IMR-90 (cell line): ENCODE measurements around the gene KMT2C. TPM values are rescaled to one million over a fixed set of nuclear protein-coding genes. Genes with fewer than 3 reads are reported as not detected.

Experiments
- ATAC-seq: fragments of 200-7000 bp; cut with Tn5 transposase; 2 replicates; pipeline ENCODE4 v1.9.1; 2020; ENCODE audit warnings: low read depth, mild to moderate bottlenecking, moderate library complexity
- BruUV-seq: library from RNA; stranded (reverse); fragments of 400-500 nt; replicated peaks from 2 replicates; lab custom pipeline; 2021; lab: Mats Ljungman, UMichigan
- CTCF ChIA-PET: fragments of 300-600 bp; formaldehyde crosslinking; extraction: SDS; loops from one replicate; lab custom pipeline; 2021; ENCODE audit warnings: antibody characterized with exemption; lab: Yijun Ruan, JAX
- POLR2A ChIA-PET: fragments of 300-600 bp; sonication (Branson Sonifier 250); formaldehyde crosslinking; loops from one replicate; lab custom pipeline; 2022; ENCODE audit warnings: antibody characterized with exemption; ENCODE audit not compliant: unreplicated experiment; lab: Charles Lee
- DNase-seq: peaks from one replicate; pipeline ENCODE4 v3.0.0; 2013
- H2AFZ ChIP-seq: replicated peaks from 2 replicates; pipeline ENCODE3; 2013; ENCODE audit warnings: low read length, mild to moderate bottlenecking; ENCODE audit not compliant: poor library complexity
- H2AK5ac ChIP-seq: 2 replicates; pipeline ENCODE4 v1.6.1; 2013; ENCODE audit warnings: low read depth, low read length, inconsistent platforms
- H2AK9ac ChIP-seq: replicated peaks from 2 replicates; pipeline ENCODE3; 2013; ENCODE audit warnings: mild to moderate bottlenecking, low read depth, low read length, moderate library complexity; ENCODE audit not compliant: poor library complexity
- H2BK120ac ChIP-seq: 2 replicates; pipeline ENCODE4 v1.6.1; 2013; ENCODE audit warnings: low read depth, low read length, inconsistent platforms
- H2BK15ac ChIP-seq: 3 replicates; pipeline ENCODE4 v1.6.1; 2013; ENCODE audit warnings: low read depth, low read length, inconsistent platforms
- H2BK20ac ChIP-seq: 2 replicates; pipeline ENCODE4 v1.6.1; 2013; ENCODE audit warnings: low read depth, mild to moderate bottlenecking, inconsistent platforms, low read length, moderate library complexity
- H2BK5ac ChIP-seq: 2 replicates; pipeline ENCODE4 v1.6.1; 2013; ENCODE audit warnings: mild to moderate bottlenecking, low read depth, low read length, inconsistent platforms; ENCODE audit not compliant: poor library complexity, severe bottlenecking
- H3K14ac ChIP-seq: replicated peaks from 2 replicates; pipeline ENCODE4 v1.6.1; 2013; ENCODE audit warnings: low read depth, low read length, inconsistent platforms
- H3K18ac ChIP-seq: 2 replicates; pipeline ENCODE4 v1.6.1; 2013; ENCODE audit warnings: low read depth, low read length, control low read depth
- H3K23ac ChIP-seq: 2 replicates; pipeline ENCODE4 v1.6.1; 2013; ENCODE audit warnings: low read depth, low read length, inconsistent platforms
- H3K27ac ChIP-seq: 2 replicates; pipeline ENCODE4 v1.5.1; 2013; ENCODE audit warnings: mild to moderate bottlenecking, control low read depth, low read length; ENCODE audit not compliant: insufficient read depth
- H3K27me3 ChIP-seq: 2 replicates; pipeline ENCODE4 v1.6.1; 2013; ENCODE audit warnings: low read length; ENCODE audit not compliant: control insufficient read depth, insufficient read depth
- H3K36me3 ChIP-seq: 2 replicates; pipeline ENCODE4 v1.6.1; 2013; ENCODE audit warnings: low read length, mixed read lengths; ENCODE audit not compliant: control insufficient read depth, insufficient read depth
- H3K4ac ChIP-seq: 2 replicates; pipeline ENCODE4 v1.6.1; 2013; ENCODE audit warnings: low read depth, low read length, inconsistent platforms
- H3K4me1 ChIP-seq: 2 replicates; pipeline ENCODE4 v1.6.1; 2013; ENCODE audit warnings: low read length, mixed read lengths; ENCODE audit not compliant: control insufficient read depth, insufficient read depth
- H3K4me2 ChIP-seq: 2 replicates; pipeline ENCODE4 v1.6.1; 2013; ENCODE audit warnings: low read depth, mild to moderate bottlenecking, control low read depth, low read length, moderate library complexity
- H3K4me3 ChIP-seq: 2 replicates; pipeline ENCODE4 v1.5.1; 2013; ENCODE audit warnings: low read depth, mild to moderate bottlenecking, control low read depth, low read length, moderate library complexity; ENCODE audit not compliant: insufficient read depth
- H3K56ac ChIP-seq: 2 replicates; pipeline ENCODE4 v1.6.1; 2013; ENCODE audit warnings: low read length, inconsistent platforms; ENCODE audit not compliant: insufficient read depth; ENCODE audit errors: extremely low read depth
- H3K79me1 ChIP-seq, 2 experiments: 2 replicates each; pipeline ENCODE4 v1.6.1; 2013; ENCODE audit warnings: low read length in 2 of 2, inconsistent platforms in 1 of 2, low read depth in 1 of 2
- H3K9ac ChIP-seq: 2 replicates; pipeline ENCODE4 v1.6.1; 2013; ENCODE audit warnings: low read depth, low read length, control low read depth
- H3K9me1 ChIP-seq: 2 replicates; pipeline ENCODE4 v1.6.1; 2013; ENCODE audit warnings: low read length, inconsistent platforms; ENCODE audit not compliant: insufficient read depth
- H3K9me3 ChIP-seq: 2 replicates; pipeline ENCODE4 v1.6.1; 2013; ENCODE audit warnings: low read length; ENCODE audit not compliant: control insufficient read depth, insufficient read depth
- H4K20me1 ChIP-seq: 2 replicates; pipeline ENCODE4 v1.6.1; 2013; ENCODE audit warnings: low read length, inconsistent platforms; ENCODE audit not compliant: insufficient read depth
- H4K5ac ChIP-seq: 2 replicates; pipeline ENCODE4 v1.6.1; 2013; ENCODE audit warnings: mild to moderate bottlenecking, low read depth, low read length, control low read depth
- H4K8ac ChIP-seq, 2 experiments: 2 replicates each; pipeline ENCODE4 v1.6.1; 2013; ENCODE audit warnings: low read depth in 2 of 2, low read length in 2 of 2, control low read depth in 1 of 2, inconsistent platforms in 1 of 2
- H4K91ac ChIP-seq: 2 replicates; pipeline ENCODE4 v1.6.1; 2013; ENCODE audit warnings: low read depth, low read length, inconsistent platforms; ENCODE audit not compliant: insufficient read depth
- MAFK ChIP-seq: IDR thresholded peaks from 2 replicates; pipeline ENCODE4 v1.6.1; 2012; ENCODE audit warnings: low read depth, low read length, improper control_type of control experiment
- WGBS, 2 experiments: methylation state at CpG; one replicate each; pipeline versions ENCODE4 v1.1.5 to v1.1.7; 2013; ENCODE audit warnings: missing lambda C conversion rate in 2 of 2; ENCODE audit not compliant: insufficient read length in 1 of 2; ENCODE audit errors: extremely low coverage in 2 of 2; 5-methylcytosine and 5-hydroxymethylcytosine counted together
- dilution Hi-C: fragments of 300-500 bp; cut with HindIII; formaldehyde crosslinking; loops from one replicate; pipeline ENCODE4 v1.14.3; 2018; ENCODE audit warnings: low sequenced_read_pairs; ENCODE audit not compliant: unreplicated experiment
- in situ Hi-C: fragments of 300-500 bp; cut with MboI; formaldehyde crosslinking; loops from 3 replicates; pipeline ENCODE4 v1.14.3; 2019; ENCODE audit warnings: low sequenced_read_pairs, inconsistent platforms, mixed read lengths
- intact Hi-C: fragments of 100-400 bp; cut with micrococcal nuclease; formaldehyde crosslinking; loops from 2 replicates; pipeline ENCODE4 v1.10.0; 2022
- polyA plus RNA-seq, 3 experiments: library from polyadenylated mRNA; depleted of rRNA; stranded (reverse); fragments of >200 nt; gene quantifications; 2 replicates each; pipeline ENCODE4 v1.2.3, GENCODE V29; 2012; ENCODE audit warnings: low replicate concordance in 1 of 3
- total RNA-seq: library from RNA; depleted of rRNA; stranded (reverse); fragments of >200 nt; gene quantifications from 2 replicates; pipeline ENCODE4 v1.2.3, GENCODE V29; 2012

The KMT2C gene
- total and polyA plus RNA-seq, 2 of the 4 experiments (the other 2 are of a cell fraction) = 8.0 to 23.3 TPM

DNA sequence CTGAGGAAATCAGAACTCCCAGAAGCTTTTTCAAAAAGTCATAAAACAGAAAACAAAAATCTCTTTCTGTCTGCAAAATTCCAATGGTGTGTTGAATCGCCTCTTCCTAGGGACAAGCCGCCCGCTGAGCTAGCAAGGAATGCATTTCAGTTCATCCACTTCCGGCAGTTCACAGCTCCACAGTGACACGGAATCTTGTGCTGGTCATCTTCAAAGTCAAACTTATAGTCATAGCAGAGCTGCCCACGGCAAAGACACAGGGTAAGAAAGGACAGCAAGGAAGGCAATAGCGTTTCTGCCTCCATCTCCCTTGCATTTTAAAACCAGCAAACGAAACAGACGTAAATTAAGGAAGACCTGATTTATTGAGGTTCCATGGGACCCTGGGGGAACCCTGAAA lies 299.1 kb downstream of the KMT2C start:
- DNase-seq (peak; percentile 31), ATAC-seq (peak; percentile 39; the same call in 1 of the 2 replicates)
- Histone ChIP-seq H3K9me3 (no peaks in the 10 kb centered on the region), H4K20me1 (0 out of 2 replicates have a peak, but pooled peaks cover 3% of the 10 kb centered on the region), H3K56ac (no peak overlapping the region), H3K4me1 (no peaks in the 10 kb centered on the region), H2AFZ (no peak overlapping the region), H2AK9ac (no peak overlapping the region), H3K4ac (no peak overlapping the region), H4K91ac (no peak overlapping the region), H3K4me2 (no peak overlapping the region), H2BK5ac (no peak overlapping the region), H2BK15ac (no peak overlapping the region), H4K5ac (no peak overlapping the region), H3K9ac (no peak overlapping the region), H3K14ac (no peak overlapping the region), H3K36me3 (peaks cover 43% of the 10 kb centered on the region), H2BK120ac (no peak overlapping the region), H3K27ac (no peak overlapping the region), H2AK5ac (no peak overlapping the region), H3K4me3 (no peak overlapping the region), H3K18ac (no peak overlapping the region), H4K8ac (no peak overlapping the region), H2BK20ac (no peak overlapping the region), H3K79me1 (peaks cover 5 to 15% of the 10 kb centered on the region in 2 experiments), H3K9me1 (peaks cover 26% of the 10 kb centered on the region), H3K27me3 (no peaks in the 10 kb centered on the region), H3K23ac (no peak overlapping the region)
- ChIA-PET POLR2A (no interaction called here), CTCF (interaction anchor here (0.6 to 1.6 kb wide), 3 partner anchors 9 to 159 kb away, joined by 3 to 4 read pairs (median 4); no protein-coding TSS in a partner anchor)
- dilution Hi-C loops (no loop called here), intact Hi-C loops (no loop called here), in situ Hi-C loops (no loop called here)
- 66% methylated on average over 5 of the region's 9 CpGs; no CpG with 5 or more reads in 1 of the 2 experiments for WGBS, 2 experiments
- BruUV-seq = no TSS peak
- TF ChIP-seq MAFK = no peak
